LNCaP clone FGC (cell line): Measurements from ENCODE around the gene RABEPK.
"Not testable (repeated sequence)": the region's sequence is repeated elsewhere in the genome, so short reads cannot be mapped to it uniquely, and the experiment has no call there.

ENCODE experiments used
- DNase-seq: peaks from one replicate; pipeline ENCODE4 v3.0.0-alpha.2; 2011; ENCODE audit warnings: low read depth
- H3K4me3 ChIP-seq: 2 replicates; pipeline ENCODE4 v1.5.1; 2011; ENCODE audit warnings: mild to moderate bottlenecking, low read depth, low read length, control low read depth
- CTCF ChIP-seq: IDR thresholded peaks from 2 replicates; pipeline ENCODE4 v1.5.1; 2012; ENCODE audit warnings: mild to moderate bottlenecking; ENCODE audit not compliant: control insufficient read depth, insufficient read depth; ENCODE audit errors: extremely low read depth

RABEPK gene

GRCh38 chr9:125235804-125236519 is 35.6 kb downstream of the RABEPK start:
- no peak overlapping the region for H3K4me3 ChIP-seq
- TF ChIP-seq CTCF = no peak
- DNase-seq = no peak

- DNase-seq, H3K4me3 ChIP-seq: not testable (repeated sequence)
These were observed 36.3 kb downstream of the RABEPK start for GRCh38 chr9:125236520-125237159.

- no peak overlapping the region for H3K4me3 ChIP-seq
- no peak for TF ChIP-seq CTCF
- DNase-seq = no peak
These were observed 38.0 kb downstream of the RABEPK start for GRCh38 chr9:125238127-125238914.

GRCh38 chr9:125238915-125239446 is 38.6 kb downstream of the RABEPK start:
- no peak for DNase-seq
- no peak for TF ChIP-seq CTCF
- H3K4me3 ChIP-seq = peak overlapping the region; percentile 93

- H3K4me3 ChIP-seq = peak overlapping the region; percentile 93
- DNase-seq = no peak
- TF ChIP-seq CTCF = no peak
These were observed 39.6 kb downstream of the RABEPK start for GRCh38 chr9:125239631-125240597.

- no peak for TF ChIP-seq CTCF
- DNase-seq = no peak
- H3K4me3 ChIP-seq = peak overlapping the region; percentile 93
These were observed 40.3 kb downstream of the RABEPK start for GRCh38 chr9:125240649-125240999.
